ENCODE data around the gene ELK1.
"Not testable (repeated sequence)": the region's sequence is repeated elsewhere in the genome, so short reads cannot be mapped to it uniquely, and the experiment has no call there.

Gene ELK1

DNA sequence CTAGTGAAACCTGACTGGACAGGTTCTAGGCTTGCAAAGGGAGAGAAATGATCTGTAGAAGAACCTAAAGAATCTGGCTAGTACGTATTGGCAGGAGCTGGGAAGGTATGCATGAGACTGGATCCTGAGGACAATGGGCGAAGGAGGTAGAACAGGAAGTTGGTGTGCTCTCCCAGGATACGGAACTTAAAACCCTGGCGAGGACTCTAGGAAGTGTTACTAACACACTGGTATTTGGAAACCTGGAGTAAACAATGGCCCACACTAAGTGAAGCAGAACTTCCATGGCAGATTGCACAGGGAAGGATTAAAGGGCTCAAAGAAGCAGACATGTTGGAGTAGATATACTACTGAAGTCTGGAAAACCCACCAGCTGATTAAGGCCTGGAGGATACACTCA, 39.9 kb downstream of the ELK1 start:
- DNase-seq: no peak

DNA sequence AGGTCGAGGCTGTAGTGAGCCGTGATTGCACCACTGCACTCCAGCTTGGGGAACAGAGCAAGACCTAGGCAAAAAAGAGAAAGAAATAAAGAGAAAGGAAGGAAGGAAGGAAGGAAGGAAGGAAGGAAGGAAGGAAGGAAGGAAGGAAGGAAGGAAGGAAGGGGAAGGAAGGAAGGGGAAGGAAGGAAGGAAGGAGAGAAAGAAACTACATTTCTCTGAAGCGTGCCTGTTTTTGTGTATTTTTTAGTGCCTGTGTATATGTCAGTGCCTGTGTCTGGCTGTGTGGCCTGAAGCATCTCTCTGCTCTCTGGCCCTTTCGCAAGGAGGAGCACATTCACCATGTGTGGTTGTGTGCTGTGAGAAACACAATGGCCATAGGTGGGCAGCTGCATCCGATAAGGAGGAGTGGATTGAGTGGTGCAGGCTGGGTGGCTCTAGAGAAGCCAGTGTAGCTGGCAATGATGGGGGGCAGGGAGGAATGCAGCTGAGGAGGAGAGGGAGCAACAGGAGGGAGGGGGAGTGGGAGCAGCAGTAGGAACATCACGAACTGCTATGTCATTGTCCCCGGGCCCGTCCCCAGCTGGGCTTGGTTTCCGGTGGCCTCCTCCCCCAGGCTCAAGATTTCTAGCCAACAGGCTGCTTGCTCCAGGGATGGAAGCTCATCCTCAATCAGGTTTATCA, 42.1 kb downstream of the ELK1 start:
- no peak for DNase-seq

DNA sequence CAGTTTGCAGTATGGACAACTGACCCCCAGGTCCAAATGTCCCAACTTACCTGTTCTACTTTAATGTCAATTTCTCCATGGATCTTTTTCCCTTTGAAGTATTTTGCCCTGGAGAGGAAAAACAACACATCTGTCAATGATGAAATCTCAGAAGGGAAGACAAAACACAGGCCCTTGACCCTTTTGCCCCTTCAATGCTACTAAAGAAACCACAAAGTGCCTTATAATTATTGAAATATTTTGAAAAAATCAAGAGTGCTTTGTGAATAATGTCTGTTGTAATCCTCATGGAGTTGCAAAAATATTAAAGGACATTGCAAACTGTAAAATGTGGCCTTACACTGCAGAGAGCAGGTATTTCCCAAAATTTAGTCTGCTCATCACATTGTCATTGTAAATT, 43.3 kb downstream of the ELK1 start:
- no peak for DNase-seq

DNA sequence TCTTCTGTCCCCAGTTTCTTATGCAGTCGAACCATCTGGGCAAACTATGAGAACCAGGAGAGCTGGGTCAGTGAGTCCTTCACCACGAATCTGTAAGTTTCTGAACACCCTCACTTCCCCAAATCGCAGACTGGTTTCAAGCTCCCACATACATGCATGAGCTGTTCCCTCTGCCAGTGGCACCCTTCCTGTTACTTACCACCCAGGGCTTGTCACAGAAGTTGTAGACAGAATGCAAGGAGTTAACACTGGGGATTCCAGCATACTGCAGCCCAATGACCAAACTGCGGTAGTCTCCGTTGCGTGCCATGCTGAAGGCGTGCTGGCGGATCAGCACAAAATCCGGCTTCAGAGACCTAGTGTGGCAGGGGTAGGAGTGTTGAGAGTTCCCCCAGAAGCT, 45.3 kb downstream of the ELK1 start:
- DNase-seq: no peak

DNA sequence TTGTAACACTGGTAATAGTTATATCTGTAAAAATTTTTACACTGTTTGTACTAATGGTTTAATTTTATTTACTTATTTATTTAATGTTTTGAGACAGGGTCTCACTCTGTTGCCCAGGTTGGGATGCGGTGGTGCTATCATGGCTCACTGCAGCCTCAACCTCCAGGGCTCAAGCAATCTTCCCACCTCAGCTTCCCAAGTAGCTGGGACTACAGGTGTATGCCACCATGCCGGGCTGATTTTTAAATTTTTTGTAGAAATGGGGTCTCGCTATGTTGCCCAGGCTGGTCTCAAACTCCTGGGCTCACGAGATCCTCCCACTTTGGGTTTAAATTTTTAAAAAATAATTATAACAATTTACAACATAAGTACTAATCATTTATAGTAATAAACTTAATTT, 47.2 kb downstream of the ELK1 start:
- not testable (repeated sequence) for DNase-seq

DNA sequence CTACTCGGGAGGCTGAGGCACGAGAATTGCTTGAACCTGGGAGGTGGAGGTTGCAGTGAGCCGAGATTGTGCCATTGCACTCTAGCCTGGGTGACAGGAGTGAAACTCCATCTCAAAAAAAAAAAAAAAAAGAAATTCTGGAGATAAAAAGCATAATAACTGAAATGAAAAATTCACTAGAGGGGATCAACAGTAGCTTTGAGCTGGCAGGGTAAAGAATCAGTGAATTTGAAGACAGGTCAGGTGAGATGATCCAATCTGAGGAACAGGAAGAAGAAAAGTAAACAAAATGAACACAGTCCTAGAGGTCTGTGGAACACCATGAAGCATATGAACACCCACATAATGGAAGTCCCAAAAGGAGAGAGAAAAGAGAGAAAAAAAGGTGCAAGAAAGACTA, 53.1 kb downstream of the ELK1 start:
- DNase-seq: no peak

DNA sequence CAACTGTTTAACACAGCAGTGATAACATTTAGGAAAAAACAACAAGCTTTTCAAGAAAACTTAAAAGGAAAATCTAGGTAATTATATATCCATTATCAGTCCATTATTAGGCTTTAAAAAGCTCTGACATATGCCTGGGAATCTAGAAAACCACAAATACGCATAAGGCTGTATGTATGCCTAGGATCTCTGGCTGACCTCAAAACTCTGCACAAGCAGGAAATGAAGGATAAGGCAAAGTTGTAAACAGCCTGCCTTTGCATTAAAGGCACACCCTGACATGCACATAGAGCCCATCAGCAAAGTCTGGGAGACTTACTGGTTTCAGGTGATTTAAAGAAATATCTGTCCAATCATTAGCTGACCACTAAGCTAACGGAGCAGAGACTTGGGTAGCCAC, 54.1 kb downstream of the ELK1 start:
- DNase-seq: no peak

DNA sequence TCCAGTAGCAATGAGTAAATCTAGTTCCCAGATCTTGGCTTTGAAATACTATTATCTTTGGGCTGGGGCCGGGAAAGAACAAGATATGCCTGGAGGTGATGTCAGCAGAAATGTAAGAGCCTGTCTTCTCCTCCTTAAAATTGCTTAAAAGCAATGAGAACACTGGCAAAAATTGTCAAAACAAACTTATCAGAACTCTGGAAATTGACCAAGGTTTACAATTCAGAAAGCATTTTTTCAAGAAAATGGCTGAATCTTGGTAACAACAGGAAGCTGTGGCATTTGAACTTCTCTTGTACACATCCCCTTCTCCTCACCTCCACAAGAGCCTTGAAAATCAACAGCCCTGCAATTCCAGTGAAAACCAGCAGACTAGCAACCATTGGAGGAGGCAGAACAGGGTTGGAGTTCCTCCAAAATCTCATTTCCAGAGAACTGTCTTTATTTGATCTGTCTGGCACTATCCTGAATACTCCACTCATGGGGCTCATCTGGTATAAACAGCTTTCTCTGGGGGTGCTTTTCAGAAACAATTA, 54.6 kb downstream of the ELK1 start:
- no peak for DNase-seq

DNA sequence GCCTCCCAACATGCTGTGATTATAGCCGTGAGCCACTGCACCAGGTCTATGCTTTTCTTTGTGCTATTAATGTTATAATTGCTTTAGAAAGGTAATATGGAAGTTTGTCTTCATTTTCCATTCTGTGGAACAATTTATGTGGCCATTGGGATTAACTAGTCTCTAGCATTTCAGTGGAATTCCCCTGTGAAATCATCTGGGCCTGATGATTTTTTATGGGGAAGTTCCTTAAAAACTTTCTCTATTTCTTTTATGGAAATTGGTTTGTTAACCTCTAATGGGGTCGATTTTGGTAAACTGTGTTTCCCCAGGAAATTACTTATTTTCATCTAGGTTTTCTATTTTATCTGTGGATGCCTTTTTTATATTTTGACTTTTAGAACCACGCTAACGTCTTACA, 56.8 kb downstream of the ELK1 start:
- DNase-seq: no peak

DNA sequence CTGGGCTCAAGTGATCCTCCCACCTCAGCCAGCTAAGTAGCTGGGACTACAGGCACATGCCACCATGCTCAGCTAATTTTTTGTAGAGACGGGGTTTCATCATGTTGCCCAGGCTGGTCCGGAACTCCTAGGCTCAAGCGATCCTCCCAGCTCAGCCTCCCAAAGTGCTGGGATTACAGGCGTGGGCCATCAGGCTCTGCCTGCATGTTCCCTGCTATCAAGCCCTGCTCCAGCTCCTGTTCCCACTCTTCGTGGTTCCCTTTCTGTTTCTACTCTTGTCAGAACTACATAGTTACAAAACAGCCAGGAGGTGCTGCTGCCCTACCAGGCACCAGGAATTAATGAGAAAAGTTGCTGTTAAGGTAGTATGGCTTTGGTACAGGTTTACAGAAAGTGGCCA, 59.4 kb downstream of the ELK1 start:
- DNase-seq: no peak

DNA sequence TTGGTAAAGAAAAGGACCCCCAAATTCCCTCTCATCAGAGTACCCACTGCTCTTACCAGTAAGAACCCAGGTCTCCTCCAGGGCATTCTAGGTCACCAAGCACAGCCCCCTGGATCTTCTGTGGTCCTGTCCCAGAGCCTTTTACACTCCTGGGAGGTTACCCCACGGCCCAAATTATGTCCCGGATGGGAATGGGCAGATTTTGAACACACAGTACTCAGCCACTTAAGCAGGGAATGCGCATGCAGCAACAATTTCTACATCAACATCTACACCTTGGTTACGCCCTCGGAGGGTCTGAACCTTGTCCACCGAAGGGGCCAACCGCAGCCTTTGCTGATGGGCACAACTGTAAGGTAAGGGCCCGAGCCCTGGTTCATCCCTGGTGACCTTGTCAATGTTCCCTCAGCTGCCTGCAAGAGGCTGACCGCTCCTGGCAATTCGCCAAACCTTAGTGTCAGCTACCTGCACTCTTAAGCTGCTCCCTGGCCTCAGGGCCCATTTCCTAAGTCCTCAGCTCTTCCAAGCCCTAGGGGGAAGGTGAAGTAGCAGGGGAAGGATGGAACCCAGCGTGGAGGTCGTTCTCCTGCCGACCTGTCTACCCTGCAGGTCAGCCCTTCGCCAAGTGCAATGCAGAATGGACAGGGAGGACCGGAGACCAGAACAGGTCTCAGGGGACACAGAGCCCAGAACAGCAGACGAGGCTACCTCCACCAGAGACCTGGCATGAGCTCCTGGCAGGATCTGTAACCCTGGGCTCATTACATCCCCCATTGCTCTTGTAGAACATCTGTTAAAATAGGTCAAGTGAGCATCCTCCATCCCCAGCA, 62.2 kb downstream of the ELK1 start:
- no peak for DNase-seq

DNA sequence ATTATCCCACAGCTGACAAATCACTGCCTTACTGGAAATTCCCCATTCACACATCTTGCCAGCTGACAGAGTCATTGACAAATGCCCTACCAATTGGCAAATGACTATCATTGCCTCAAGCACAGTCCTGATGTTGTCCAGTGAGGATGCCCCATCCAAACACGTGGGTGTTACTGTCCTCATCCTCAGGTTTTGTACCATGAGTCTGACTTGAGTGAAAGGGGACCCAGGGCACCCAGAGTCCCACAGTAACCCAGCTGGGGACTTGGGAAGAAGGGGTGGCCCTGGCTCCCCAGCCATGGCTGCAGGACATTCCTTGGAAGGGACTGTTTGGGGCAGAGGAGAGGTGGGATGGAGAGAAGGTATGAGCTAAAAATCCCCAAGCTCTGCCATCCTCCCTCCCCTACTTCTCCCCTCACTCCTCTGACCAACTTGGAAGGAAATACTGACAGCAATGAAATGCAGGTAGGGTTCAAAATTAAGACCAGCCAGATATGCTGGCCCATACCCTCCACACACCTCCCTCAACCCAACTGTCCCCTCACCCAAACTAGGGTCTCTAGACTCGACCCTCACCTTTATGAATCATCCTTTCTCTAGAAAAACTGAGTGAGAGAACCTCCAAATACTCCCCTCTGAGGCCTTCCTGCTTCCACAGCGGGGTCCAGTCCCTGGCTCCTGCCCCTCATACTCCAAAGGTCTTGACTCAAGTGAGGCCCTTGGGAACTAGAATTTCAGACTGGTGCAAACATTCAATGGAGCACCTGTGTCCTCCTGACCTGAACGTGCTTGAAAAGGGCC, 63.1 kb downstream of the ELK1 start:
- no peak for DNase-seq

DNA sequence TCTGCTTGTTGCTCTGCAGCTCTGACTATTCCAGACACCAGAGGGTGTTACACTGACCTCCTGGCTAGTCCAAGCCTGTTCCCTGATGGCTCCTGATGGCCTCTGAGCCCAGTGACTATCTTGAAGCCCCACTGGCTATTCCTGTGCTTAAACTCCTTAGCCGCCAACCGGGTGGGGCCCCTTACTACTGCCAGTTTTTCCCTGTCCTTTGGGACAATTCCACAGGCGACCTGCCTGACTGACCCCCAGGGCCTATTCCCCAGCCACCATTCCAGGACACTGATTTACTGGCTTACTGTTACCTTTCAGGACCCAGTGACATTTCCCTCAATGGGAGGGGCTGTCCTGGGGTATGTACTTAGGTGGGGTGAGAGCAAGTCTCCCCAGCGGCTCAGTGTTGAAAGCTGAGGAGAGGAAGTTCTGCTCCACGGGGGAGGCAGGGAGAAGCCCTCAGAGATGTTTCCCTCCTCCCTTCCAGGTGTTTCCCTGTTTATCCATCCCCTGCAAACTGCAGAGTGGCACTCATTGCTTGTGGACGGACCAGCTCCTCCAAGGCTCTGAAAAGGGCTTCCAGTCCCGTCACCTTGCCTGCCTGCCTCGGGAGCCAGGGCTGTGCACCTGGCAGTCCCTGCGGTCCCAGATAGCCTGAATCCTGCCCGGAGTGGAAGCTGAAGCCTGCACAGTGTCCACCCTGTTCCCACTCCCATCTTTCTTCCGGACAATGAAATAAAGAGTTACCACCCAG, 64.1 kb downstream of the ELK1 start:
- DNase-seq: no peak

Data from stimulated activated naive CD4-positive, alpha-beta T cell treated with Interleukin-2 at 50 U/mL for 16 hours (primary cell).